GM19467 (cell line): Measurements from ENCODE around the gene ATG9A.
"Not testable (repeated sequence)": the region's sequence is repeated elsewhere in the genome, so short reads cannot be mapped to it uniquely, and the experiment has no call there.

Experiments
- ATAC-seq: cut with Tn5 transposase; IDR thresholded peaks from one replicate; pipeline ENCODE4 v1.9.1; 2021; ENCODE audit warnings: mild to moderate bottlenecking, moderate library complexity; ENCODE audit not compliant: unreplicated experiment

The ATG9A gene

GRCh38 chr2:219207134-219207883 is 22.1 kb downstream of the ATG9A start:
- no peak for ATAC-seq

GRCh38 chr2:219206328-219207133 is 22.9 kb downstream of the ATG9A start, which contains the start of gene ZFAND2B:
Gene ZFAND2B (plus strand): TSS chr2:219206782. CDS start chr2:219206988, 206 bp downstream.
- peak; percentile 96 for ATAC-seq

GRCh38 chr2:219205981-219206327 is 23.5 kb downstream of the ATG9A start:
- ATAC-seq = no peak

GRCh38 chr2:219205165-219205538 is 24.3 kb downstream of the ATG9A start:
- ATAC-seq = no peak

- no peak for ATAC-seq
These were observed 24.8 kb downstream of the ATG9A start for GRCh38 chr2:219204425-219205164.

GRCh38 chr2:219201331-219201730 is 28.1 kb downstream of the ATG9A start:
- ATAC-seq = not testable (repeated sequence)

- not testable (repeated sequence) for ATAC-seq
These were observed 28.7 kb downstream of the ATG9A start for GRCh38 chr2:219200502-219201326.

GRCh38 chr2:219199470-219200211 is 29.8 kb downstream of the ATG9A start:
- no peak for ATAC-seq

GRCh38 chr2:219198974-219199373 is 30.5 kb downstream of the ATG9A start:
- no peak for ATAC-seq

GRCh38 chr2:219197388-219197787 is 32.0 kb downstream of the ATG9A start:
- ATAC-seq = no peak

GRCh38 chr2:219186754-219187456 is 42.5 kb downstream of the ATG9A start:
- ATAC-seq = no peak

- no peak for ATAC-seq
These were observed 45.3 kb downstream of the ATG9A start for GRCh38 chr2:219184121-219184520.

GRCh38 chr2:219183151-219183772 is 46.2 kb downstream of the ATG9A start:
- no peak for ATAC-seq

GRCh38 chr2:219182331-219183150 is 46.9 kb downstream of the ATG9A start:
- ATAC-seq = no peak

GRCh38 chr2:219181531-219181930 is 47.9 kb downstream of the ATG9A start:
- no peak for ATAC-seq

GRCh38 chr2:219180961-219181360 is 48.5 kb downstream of the ATG9A start:
- no peak for ATAC-seq

- no peak for ATAC-seq
These were observed 49.6 kb downstream of the ATG9A start for GRCh38 chr2:219179601-219180465.
